Psoas muscle (tissue), 8 donors: ENCODE measurements around the gene TMEM253. TPM values are rescaled to one million over a fixed set of nuclear protein-coding genes. Genes with fewer than 3 reads are reported as not detected.

Experiments used
- ATAC-seq, 4 donors: fragments of 200-7000 bp; cut with Tn5 transposase; one replicate each; pipeline ENCODE4 v1.9.1; 2020; ENCODE audit warnings: moderate library complexity in 3 of 4, mild to moderate bottlenecking in 2 of 4
- DNase-seq, 2 donors: peaks; one replicate each; pipeline ENCODE4 v3.0.0-alpha.2; 2020
- H3K27ac ChIP-seq: fragments of 200-600 bp; one replicate; pipeline ENCODE4 v1.8.0; 2022
- H3K27me3 ChIP-seq, 3 donors: fragments of 200-600 bp in 1 of 3; one replicate each; pipeline versions ENCODE4 v1.6.1 to v1.8.0; 2013 to 2022; ENCODE audit warnings: low read length in 2 of 3, mild to moderate bottlenecking in 2 of 3, moderate library complexity in 1 of 3; ENCODE audit not compliant: insufficient read depth in 3 of 3
- H3K36me3 ChIP-seq, 2 donors: fragments of 200-600 bp in 1 of 2; one replicate each; pipeline versions ENCODE4 v1.6.1 to v1.8.0; 2013 to 2022; ENCODE audit warnings: low read depth in 1 of 2, mild to moderate bottlenecking in 1 of 2, moderate library complexity in 1 of 2; ENCODE audit not compliant: insufficient read depth in 1 of 2
- H3K4me1 ChIP-seq: fragments of 200-600 bp; one replicate; pipeline ENCODE4 v1.8.0; 2022
- H3K4me3 ChIP-seq: fragments of 200-600 bp; one replicate; pipeline ENCODE4 v1.8.0; 2022; ENCODE audit warnings: mild to moderate bottlenecking
- H3K9me3 ChIP-seq: fragments of 200-600 bp; one replicate; pipeline ENCODE4 v1.8.0; 2022
- CTCF ChIP-seq: fragments of 200-600 bp; IDR thresholded peaks from one replicate; pipeline ENCODE4 v1.8.0; 2022; ENCODE audit warnings: antibody characterized with exemption
- WGBS, 3 donors: extraction: QIAGEN DNeasy Blood & Tissue Kit; methylation state at CpG; one replicate each; pipeline versions ENCODE4 v1.1.6 to v1.1.7; 2013; 5-methylcytosine and 5-hydroxymethylcytosine counted together
- intact Hi-C, 2 donors: fragments of 100-400 bp; cut with DNase I; formaldehyde crosslinking; loops; one replicate each; pipeline versions ENCODE4 v1.11.0 to v1.14.2; 2022
- polyA plus RNA-seq, 3 donors: library from polyadenylated mRNA; stranded (reverse); fragments of 200-250 nt; gene quantifications; one replicate each; pipeline ENCODE4 v1.2.3, GENCODE V29; 2013
- total RNA-seq, 4 donors: library from RNA; stranded (reverse); fragmentation: NEBNext Ultra II Directional in 2 of 4; extraction: Animal tissue kit (Norgen Biotek cat#: 25700) in 2 of 4; gene quantifications; one replicate each; pipeline versions ENCODE4 v1.2.1 to v1.2.4, GENCODE V29; 2021 to 2023
- donor health status: healthy with polysubstance abuse.
- donor health status: DM: no; HTN: no; CAD: no; lungs with moderate emphysema.
- donor health status: Bipolar disorder and iron deficiency.
- donor health status: healthy.
- donor health status: DM: yes; HTN: yes; CAD: no.
- donor health status: DM: no; HTN: no; CAD: no.
- donor health status: DM: no; HTN: no; CAD: no.
- donor health status: DM: yes; HTN: yes; CAD: no.

TMEM253 gene
- total and polyA plus RNA-seq, 7 donors: 0.10 to 0.29 (median 0.17) TPM; not detected in 2

DNA sequence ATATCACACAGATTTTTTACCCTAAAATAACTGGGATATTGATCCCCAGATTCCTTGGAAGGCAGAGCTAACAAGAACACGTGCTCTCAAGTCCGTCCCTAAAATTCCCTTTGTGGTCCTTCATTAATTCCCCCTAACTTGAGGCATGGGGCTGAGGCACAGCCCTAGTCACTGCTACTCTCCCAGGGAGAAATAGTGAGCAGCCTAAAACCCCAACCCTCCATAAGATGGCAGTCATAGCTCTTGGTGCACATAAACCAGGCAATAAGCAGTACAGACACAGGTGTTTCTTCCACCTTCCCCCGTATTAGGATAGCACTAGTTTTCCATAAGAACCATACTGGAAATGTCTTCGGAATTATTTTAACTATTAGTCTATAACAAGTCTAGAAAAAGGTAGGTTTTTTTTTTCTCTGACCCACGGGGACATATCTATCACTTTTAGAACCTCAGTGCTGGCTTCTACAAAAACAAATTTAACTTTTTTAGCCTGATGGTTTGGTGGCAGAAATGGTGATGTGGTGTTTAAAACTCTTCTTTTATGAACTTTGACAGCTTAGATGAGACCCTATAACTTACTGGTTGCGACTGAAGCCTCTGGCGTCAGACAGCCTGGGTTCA, 33.9 kb upstream of the TMEM253 start:
- H3K27ac ChIP-seq: no peak overlapping the region
- TF ChIP-seq CTCF: no peak
- DNase-seq (no peak), ATAC-seq (no peak)
- no peaks in the 10 kb centered on the region for H3K27me3 ChIP-seq
- H3K36me3 ChIP-seq: no peaks in the 10 kb centered on the region
- peaks cover 15% of the 10 kb centered on the region for H3K4me1 ChIP-seq
- no peak overlapping the region for H3K4me3 ChIP-seq
- WGBS, 3 donors: 82 to 87% (median 83%) methylated on average over 7 of the region's 7 CpGs
- intact Hi-C loops: loop anchor here in 1 of 2 donors (5.0 kb wide), 1 partner anchor 35 kb away; the partner anchor contains the start of gene TMEM253
- no peaks in the 10 kb centered on the region for H3K9me3 ChIP-seq

DNA sequence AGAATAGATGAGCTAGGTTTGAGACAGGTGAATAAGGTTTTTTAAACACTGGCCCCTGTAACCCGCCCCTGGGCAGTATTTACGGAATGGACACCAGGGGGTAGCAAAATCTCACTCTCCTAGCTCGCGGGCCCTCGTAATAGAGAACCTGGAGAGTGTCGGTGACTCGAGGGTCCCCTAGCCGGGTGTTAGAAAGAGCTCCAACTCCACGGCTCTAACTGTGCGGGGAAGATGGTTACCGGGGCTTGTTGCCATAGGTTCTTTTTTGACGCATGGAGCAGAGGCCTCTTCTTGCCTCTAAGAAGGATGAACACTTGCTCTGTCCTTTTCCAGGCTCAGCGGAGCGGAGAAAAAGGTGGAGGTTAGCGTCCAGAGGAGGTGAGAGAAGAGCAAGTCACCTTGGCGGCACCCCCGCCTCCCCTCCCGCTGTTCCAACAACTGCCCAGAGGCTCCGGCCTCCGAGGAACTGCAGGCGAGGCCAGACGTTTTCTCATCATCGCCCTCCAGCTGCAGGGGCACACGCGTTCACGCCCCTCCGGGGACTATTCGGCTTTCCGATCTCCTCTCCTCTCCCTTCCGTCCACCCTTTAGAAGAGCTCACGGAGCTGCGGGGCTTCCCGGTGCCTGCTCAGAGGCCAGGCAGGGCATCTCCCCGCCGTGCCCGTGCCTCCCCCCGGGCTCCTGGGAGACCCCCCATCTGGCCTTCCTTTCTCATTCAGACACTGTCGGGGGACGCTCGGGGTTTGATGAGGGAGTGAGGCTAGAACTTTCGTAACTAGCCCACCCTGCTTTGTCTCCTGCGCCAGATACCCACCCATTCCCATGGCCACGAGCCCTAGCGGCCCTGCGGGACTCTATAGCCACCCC, 32.1 kb upstream of the TMEM253 start:
- intact Hi-C loops: loop anchor here in 1 of 2 donors (5.0 kb wide), 1 partner anchor 34 kb away; the partner anchor contains the start of gene TMEM253
- peak; percentile 49 to 73 (median 58) for ATAC-seq
- WGBS, 3 donors: 2 to 9% (median 3%) methylated on average over 44 to 45 of the region's 45 CpGs

DNA sequence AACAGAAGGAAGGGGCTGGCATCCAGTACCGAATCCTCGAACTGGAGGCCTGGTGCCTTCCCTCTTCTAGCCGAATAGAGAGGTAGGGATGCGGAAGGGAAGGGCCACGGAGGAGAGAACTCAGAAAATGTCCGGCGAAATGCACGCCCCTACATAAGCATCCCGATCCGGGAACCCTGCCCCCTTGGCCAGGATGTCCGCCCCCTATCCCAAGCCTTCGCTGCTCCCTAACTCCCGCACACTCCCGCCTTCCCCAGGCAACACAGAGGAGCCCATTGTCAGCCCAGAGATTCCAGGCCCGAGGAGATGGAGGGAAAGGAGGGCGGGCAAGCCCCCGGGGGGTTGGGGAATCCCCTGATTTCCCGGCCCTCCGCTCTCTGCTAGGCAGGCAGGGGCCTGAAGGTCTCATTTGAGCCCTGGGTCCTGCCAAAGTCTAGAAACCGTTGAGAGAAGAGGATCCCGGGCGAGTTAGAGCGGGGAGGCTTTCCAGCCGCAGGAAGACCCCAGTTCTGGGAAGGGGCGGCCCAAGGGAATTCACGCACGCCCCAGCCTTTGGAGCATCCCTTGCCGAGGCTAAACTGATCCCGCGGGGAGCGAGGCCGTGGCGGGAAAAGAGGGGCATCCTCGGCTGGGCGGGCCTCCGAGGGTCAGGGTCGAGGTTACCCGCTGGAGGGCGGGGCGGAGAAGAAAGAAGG, 31.3 kb upstream of the TMEM253 start:
- Histone ChIP-seq H3K27ac (peak overlapping the region; percentile 84), H3K36me3 (peaks cover 0 to 18% of the 10 kb centered on the region in 2 donors), H3K27me3 (no peaks in the 10 kb centered on the region), H3K4me3 (peak overlapping the region; percentile 83), H3K4me1 (peaks cover 18% of the 10 kb centered on the region), H3K9me3 (no peaks in the 10 kb centered on the region)
- WGBS, 3 donors: 1 to 7% (median 1%) methylated on average over 37 to 40 of the region's 40 CpGs
- DNase-seq: peak in 1 of 2 donors; percentile 47
- intact Hi-C loops: loop anchor here (1.0 to 5.0 kb wide), 2 partner anchors 33 to 35 kb away; partner anchors contain the start of gene TMEM253 (in 1 of the 2)
- no peak for TF ChIP-seq CTCF
- ATAC-seq: peak in 2 of 4 donors; percentile 10 to 34

More for the DNA sequence above, 32.1 kb upstream of the TMEM253 start:
- peak overlapping the region; percentile 46 for H3K27ac ChIP-seq
- TF ChIP-seq CTCF: peak; percentile 71
- peaks cover 0 to 11% of the 10 kb centered on the region in 2 donors for H3K36me3 ChIP-seq
- H3K9me3 ChIP-seq: no peaks in the 10 kb centered on the region
- DNase-seq: peak; percentile 52 to 76
- H3K4me1 ChIP-seq: peaks cover 18% of the 10 kb centered on the region
- no peaks in the 10 kb centered on the region for H3K27me3 ChIP-seq
- peak overlapping the region; percentile 83 for H3K4me3 ChIP-seq

DNA sequence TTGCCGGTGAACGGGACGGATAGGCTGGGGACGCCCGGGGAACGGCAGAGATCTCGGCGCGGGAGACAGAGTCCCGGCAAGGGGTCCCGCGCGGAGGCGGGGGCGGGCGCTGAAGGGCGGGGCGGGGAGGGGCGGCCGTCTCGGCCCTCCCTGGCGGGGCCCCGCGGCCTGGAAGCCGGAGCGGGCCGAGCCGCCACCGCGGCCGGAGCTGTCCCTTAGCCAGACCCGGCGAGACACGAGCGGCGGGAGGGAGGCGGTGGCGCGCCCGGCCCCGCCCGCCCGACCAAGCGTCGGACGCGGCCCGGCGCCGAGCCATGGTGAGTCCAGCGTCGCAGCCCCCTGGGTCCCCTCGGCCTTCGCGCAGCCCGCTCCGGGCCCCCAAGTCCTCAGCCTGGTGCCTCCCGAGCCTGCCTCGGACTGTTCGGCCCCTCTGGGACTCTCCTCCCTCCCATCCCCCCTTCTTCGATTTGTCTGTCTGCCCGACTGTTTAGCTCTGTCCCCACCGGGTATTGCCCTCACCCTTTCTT, 30.7 kb upstream of the TMEM253 start, which contains the start of gene ARHGEF40:
Gene ARHGEF40 (plus strand): TSS at position 222 of the 527 bp plus-strand sequence. CDS start 93 bp downstream, at position 315.
- 0% methylated on average over 22 to 63 of the region's 63 CpGs for WGBS, 3 donors
- DNase-seq (peak; percentile 75 to 86), ATAC-seq (peak; percentile 77 to 85 (median 82))
- peaks cover 0 to 24% of the 10 kb centered on the region in 2 donors for H3K36me3 ChIP-seq
- H3K4me1 ChIP-seq: peaks cover 18% of the 10 kb centered on the region
- H3K4me3 ChIP-seq: peak within 1 kb of the TSS; percentile 83
- H3K27ac ChIP-seq: peak within 1 kb of the TSS; percentile 84
- intact Hi-C loops: loop anchor here in 1 of 2 donors (1.0 kb wide), 1 partner anchor 34 kb away; no protein-coding TSS in a partner anchor
- TF ChIP-seq CTCF: no peak
- H3K9me3 ChIP-seq: no peaks in the 10 kb centered on the region
- no peaks in the 10 kb centered on the region for H3K27me3 ChIP-seq
